T-helper 9 cell (primary cell): ENCODE measurements around the gene GPR25.

ENCODE experiments used
- DNase-seq: peaks from one replicate; pipeline ENCODE4 v3.0.0-alpha.2; 2020

The GPR25 gene

GRCh38 chr1:200873671-200874397, 1.1 kb downstream of the GPR25 start:
- DNase-seq = no peak

GRCh38 chr1:200874694-200875093, 1.9 kb downstream of the GPR25 start:
- no peak for DNase-seq

- DNase-seq = no peak
Measured at GRCh38 chr1:200875416-200875815, 2.6 kb downstream of the GPR25 start.

- no peak for DNase-seq
Measured at GRCh38 chr1:200877010-200877409, 4.2 kb downstream of the GPR25 start.

- peak; percentile 34 for DNase-seq
Measured at GRCh38 chr1:200877839-200878551, 5.2 kb downstream of the GPR25 start.

- DNase-seq = no peak
Measured at GRCh38 chr1:200880212-200880611, 7.4 kb downstream of the GPR25 start.

GRCh38 chr1:200883118-200883517, 10.3 kb downstream of the GPR25 start:
- no peak for DNase-seq

- no peak for DNase-seq
Measured at GRCh38 chr1:200885623-200886402, 13.0 kb downstream of the GPR25 start.

- DNase-seq = no peak
Measured at GRCh38 chr1:200886594-200886993, 13.8 kb downstream of the GPR25 start.

- DNase-seq = no peak
Measured at GRCh38 chr1:200887036-200887435, 14.3 kb downstream of the GPR25 start.

- no peak for DNase-seq
Measured at GRCh38 chr1:200887772-200888348, 15.1 kb downstream of the GPR25 start.

GRCh38 chr1:200888349-200888838, 15.6 kb downstream of the GPR25 start:
- DNase-seq = peak; percentile 53

- no peak for DNase-seq
Measured at GRCh38 chr1:200889571-200889970, 16.8 kb downstream of the GPR25 start.

- no peak for DNase-seq
Measured at GRCh38 chr1:200890027-200890426, 17.2 kb downstream of the GPR25 start.

GRCh38 chr1:200890818-200891773, 18.3 kb downstream of the GPR25 start:
- DNase-seq = no peak

- no peak for DNase-seq
Measured at GRCh38 chr1:200891774-200892157, 19.0 kb downstream of the GPR25 start.

GRCh38 chr1:200892546-200892945, 19.8 kb downstream of the GPR25 start:
- DNase-seq = no peak

GRCh38 chr1:200892958-200893357, 20.2 kb downstream of the GPR25 start:
- no peak for DNase-seq

- no peak for DNase-seq
Measured at GRCh38 chr1:200893411-200893901, 20.7 kb downstream of the GPR25 start.

GRCh38 chr1:200894712-200895442, 22.1 kb downstream of the GPR25 start, which contains the start of gene INAVA:
INAVA (plus strand) TSS chr1:200894900; CDS start chr1:200898401, 3,501 bp downstream.
- no peak for DNase-seq

GRCh38 chr1:200895443-200895789, 22.6 kb downstream of the GPR25 start:
- DNase-seq = no peak
